NB4 (cell line): Measurements from ENCODE around the gene EFCAB12.

Experiments used
- MYC ChIP-seq: IDR thresholded peaks from 2 replicates; pipeline ENCODE4 v1.6.1; 2011; ENCODE audit warnings: low read depth, low read length
- TF ChIP-seq, protein P1 (sequence below): IDR thresholded peaks from one replicate; pipeline ENCODE4 v1.5.1; 2012; ENCODE audit warnings: low read depth, low read length

DNA sequence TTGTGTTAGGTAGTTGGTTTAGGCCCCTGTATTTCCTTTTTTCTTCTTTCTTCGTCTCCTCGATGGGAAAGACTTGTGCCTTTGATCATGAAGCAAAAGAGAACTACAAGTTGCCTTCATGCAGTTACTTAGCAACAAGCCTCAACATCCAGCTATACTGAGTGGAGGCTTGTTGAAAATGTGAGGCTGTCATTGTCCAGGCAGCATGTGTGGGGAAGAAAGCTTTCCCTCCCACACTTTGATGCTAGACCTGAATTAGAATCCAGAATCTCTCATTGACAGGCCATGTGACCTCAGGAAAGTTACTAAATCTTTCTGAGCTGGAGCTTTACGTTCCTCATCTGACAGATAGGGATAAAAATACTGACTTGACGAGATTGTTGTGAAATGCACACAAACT, 35.3 kb upstream of the EFCAB12 start:
- TF ChIP-seq, protein P1, sequence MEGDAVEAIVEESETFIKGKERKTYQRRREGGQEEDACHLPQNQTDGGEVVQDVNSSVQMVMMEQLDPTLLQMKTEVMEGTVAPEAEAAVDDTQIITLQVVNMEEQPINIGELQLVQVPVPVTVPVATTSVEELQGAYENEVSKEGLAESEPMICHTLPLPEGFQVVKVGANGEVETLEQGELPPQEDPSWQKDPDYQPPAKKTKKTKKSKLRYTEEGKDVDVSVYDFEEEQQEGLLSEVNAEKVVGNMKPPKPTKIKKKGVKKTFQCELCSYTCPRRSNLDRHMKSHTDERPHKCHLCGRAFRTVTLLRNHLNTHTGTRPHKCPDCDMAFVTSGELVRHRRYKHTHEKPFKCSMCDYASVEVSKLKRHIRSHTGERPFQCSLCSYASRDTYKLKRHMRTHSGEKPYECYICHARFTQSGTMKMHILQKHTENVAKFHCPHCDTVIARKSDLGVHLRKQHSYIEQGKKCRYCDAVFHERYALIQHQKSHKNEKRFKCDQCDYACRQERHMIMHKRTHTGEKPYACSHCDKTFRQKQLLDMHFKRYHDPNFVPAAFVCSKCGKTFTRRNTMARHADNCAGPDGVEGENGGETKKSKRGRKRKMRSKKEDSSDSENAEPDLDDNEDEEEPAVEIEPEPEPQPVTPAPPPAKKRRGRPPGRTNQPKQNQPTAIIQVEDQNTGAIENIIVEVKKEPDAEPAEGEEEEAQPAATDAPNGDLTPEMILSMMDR, result no peak
- TF ChIP-seq MYC, result no peak
